ENCODE results near the gene KRT86. TPM values are rescaled to one million over a fixed set of nuclear protein-coding genes. Genes with fewer than 3 reads are reported as not detected.

Gene KRT86
- total and polyA plus RNA-seq, 2 of the 8 experiments (the other 6 are each of a cell fraction or from before 2014, with no cell fraction given) = 0.12 TPM; not detected in 1

DNA sequence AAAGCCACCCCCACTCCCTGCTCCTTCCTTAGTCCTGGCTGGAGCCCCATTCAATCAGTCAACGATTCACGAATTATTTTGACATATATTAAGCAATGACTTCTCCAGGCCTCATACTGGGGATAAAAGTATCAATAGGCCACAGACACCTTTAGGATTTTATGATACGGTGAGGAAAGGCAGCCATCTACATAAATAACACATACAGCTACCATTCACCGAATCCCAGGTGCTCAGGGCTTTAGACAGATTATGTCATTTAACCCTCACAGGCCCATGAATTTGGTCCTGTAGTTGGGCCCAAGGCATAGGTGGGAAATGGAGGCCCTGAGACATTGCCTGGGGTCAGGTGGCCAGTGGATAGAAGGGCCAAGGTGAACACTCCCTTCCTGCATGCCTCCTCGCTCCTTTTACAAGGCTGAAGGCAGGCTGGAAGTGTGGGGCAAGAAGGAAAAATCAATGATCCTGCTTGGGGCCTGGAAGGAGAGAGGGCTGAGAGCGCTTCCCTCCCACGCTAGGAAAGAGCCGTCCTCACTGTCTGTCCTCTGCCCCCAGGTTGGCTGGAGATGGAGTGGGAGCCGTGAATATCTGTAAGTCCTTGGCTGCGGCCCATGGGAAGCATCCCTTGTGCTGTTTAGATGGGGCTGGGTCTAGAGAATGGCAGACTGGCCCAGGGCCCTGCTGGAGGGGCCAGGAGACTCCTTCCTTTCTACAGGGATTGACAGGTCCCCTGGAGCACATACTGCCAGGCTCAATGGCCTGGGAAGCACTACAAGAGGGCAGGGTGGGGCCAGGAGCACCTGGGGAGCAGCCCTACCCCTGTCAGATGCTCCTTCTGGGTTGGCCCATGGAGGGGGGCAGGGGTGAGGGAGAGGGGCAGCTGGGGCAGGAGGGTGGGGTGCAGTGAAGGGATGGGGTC is 26.6 kb upstream of the KRT86 start (continued):
- no peak for TF ChIP-seq KDM4A (IDR thresholded peaks at IDR 0.05; ENCODE audit: low read depth, low read length, severe bottlenecking)
- no peak for TF ChIP-seq SP4 (IDR thresholded peaks at IDR 0.05; ENCODE audit: low read length)
- TF ChIP-seq RBBP5 (IDR thresholded peaks at IDR 0.05; ENCODE audit: borderline replicate concordance, low read depth, low read length) = no peak
- no peak for TF ChIP-seq BACH1 (IDR thresholded peaks at IDR 0.05; ENCODE audit: low read length)
- no peak for TF ChIP-seq JUND (IDR thresholded peaks at IDR 0.05; ENCODE audit: low read length)
